T-helper 1 cell treated with Interleukin-12 subunit alpha and Interleukin-12 subunit beta and Interleukin-4 antibody, amounts not matched to agents 30 ng/mL and 1 ng/mL, for 36 hours (primary cell): Measurements from ENCODE around the gene RHBDD2. TPM values are rescaled to one million over a fixed set of nuclear protein-coding genes. Genes with fewer than 3 reads are reported as not detected.
"Not testable (repeated sequence)": the region's sequence is repeated elsewhere in the genome, so short reads cannot be mapped to it uniquely, and the experiment has no call there.

Source experiments
- intact Hi-C: fragments of 100-400 bp; cut with micrococcal nuclease; formaldehyde crosslinking; loops from one replicate; pipeline ENCODE4 v1.15.1; 2024
- total RNA-seq: library from RNA; stranded (reverse); gene quantifications from 2 replicates; pipeline ENCODE4 v1.2.3, GENCODE V29; 2022

The RHBDD2 gene
- total RNA-seq, 1 donor from 2014 or later: 43.5 TPM

GRCh38 chr7:75887669-75888369, 9.0 kb downstream of the RHBDD2 start:
- intact Hi-C loops: no loop called here

- intact Hi-C loops: no loop called here
Measured at GRCh38 chr7:75888464-75889222, 9.8 kb downstream of the RHBDD2 start.

- intact Hi-C loops: no loop called here
Measured at GRCh38 chr7:75889223-75889825, 10.5 kb downstream of the RHBDD2 start.

GRCh38 chr7:75889826-75890225, 11.0 kb downstream of the RHBDD2 start:
- intact Hi-C loops: no loop called here

- intact Hi-C loops: not testable (repeated sequence)
Measured at GRCh38 chr7:75891237-75891636, 12.4 kb downstream of the RHBDD2 start.

- intact Hi-C loops: no loop called here
Measured at GRCh38 chr7:75891815-75892411, 13.1 kb downstream of the RHBDD2 start.

- intact Hi-C loops: no loop called here
Measured at GRCh38 chr7:75892634-75893272, 13.9 kb downstream of the RHBDD2 start.

GRCh38 chr7:75896803-75897327, 18.0 kb downstream of the RHBDD2 start:
- intact Hi-C loops: loop anchor here (5.0 kb wide), 1 partner anchor 350 kb away; no protein-coding TSS in a partner anchor

- intact Hi-C loops: no loop called here
Measured at GRCh38 chr7:75900617-75901315, 21.9 kb downstream of the RHBDD2 start.

- intact Hi-C loops: no loop called here
Measured at GRCh38 chr7:75905785-75906604, 27.2 kb downstream of the RHBDD2 start.

GRCh38 chr7:75906991-75907667, 28.3 kb downstream of the RHBDD2 start:
- intact Hi-C loops: no loop called here

GRCh38 chr7:75907668-75908039, 28.8 kb downstream of the RHBDD2 start:
- intact Hi-C loops: not testable (repeated sequence)

- intact Hi-C loops: no loop called here
Measured at GRCh38 chr7:75909521-75910132, 30.8 kb downstream of the RHBDD2 start.

GRCh38 chr7:75911186-75911585, 32.4 kb downstream of the RHBDD2 start:
- intact Hi-C loops: not testable (repeated sequence)

GRCh38 chr7:75913437-75913836, 34.6 kb downstream of the RHBDD2 start:
- intact Hi-C loops: no loop called here

GRCh38 chr7:75914169-75914654, 35.4 kb downstream of the RHBDD2 start:
- intact Hi-C loops: loop anchor here (1.0 to 2.0 kb wide), 4 partner anchors 36 to 445 kb away; partner anchors contain the start of genes HIP1 and YWHAG

GRCh38 chr7:75914655-75915415, 36.0 kb downstream of the RHBDD2 start, which contains the start of gene POR:
Gene POR (plus strand): TSS chr7:75915155. CDS start chr7:75954002, 38,847 bp downstream.
- intact Hi-C loops: loop anchor here (1.0 to 2.0 kb wide), 8 partner anchors 13 to 444 kb away; partner anchors contain the start of genes HIP1, MDH2, TMEM120A and YWHAG
